Dermis blood vessel endothelial cell (primary cell): ENCODE measurements around the gene EFCAB13. TPM values are rescaled to one million over a fixed set of nuclear protein-coding genes. Genes with fewer than 3 reads are reported as not detected.

Source experiments
- DNase-seq: peaks from one replicate; pipeline ENCODE4 v3.0.0; 2010
- total RNA-seq: library from RNA; depleted of rRNA; stranded (reverse); fragments of >200 nt; gene quantifications from 2 replicates; pipeline ENCODE4 v1.2.3, GENCODE V29; 2014

The EFCAB13 gene
- total RNA-seq, 1 donor from 2014 or later: 17.2 TPM

DNA sequence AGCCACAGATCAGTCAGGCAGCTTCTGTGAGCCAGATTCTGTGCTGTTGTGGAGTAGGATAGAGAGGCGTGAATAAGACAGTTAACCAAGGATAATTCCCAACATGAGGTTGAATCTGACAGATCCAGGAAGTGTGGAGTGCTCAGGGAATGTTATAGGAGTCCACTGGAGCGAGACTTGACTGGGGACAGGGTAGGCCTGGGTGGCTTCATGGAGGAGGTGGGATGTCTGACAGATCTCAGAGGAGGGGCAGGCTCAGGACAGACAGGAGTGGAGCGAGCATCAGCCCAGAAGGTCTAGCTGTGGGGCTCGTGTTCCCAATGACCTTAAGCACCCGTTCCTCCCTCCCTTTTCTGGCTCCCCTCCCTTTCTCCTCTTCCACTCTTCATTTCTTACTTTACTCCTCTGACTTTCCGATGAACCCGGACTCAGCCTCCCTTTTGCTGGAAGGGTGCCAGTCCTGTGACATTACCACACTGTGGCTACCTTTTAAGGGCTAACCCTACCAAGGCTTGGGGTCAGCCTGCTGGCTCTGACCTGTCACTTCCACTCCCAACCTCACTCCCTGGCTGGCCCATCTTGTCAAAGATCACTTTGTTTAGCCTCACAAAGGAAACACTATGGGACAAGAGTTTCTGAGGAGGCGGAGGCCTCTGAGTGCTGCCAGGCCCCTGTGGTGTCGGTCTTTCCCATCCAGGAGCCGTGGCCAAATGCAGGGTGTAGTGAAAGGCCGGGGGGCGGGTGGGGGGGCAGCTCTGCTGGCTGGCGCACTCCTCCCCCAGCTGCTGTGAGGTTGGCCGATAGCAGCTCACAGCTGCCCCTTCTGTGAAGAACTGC is 28.5 kb upstream of the EFCAB13 start:
- DNase-seq: no peak

- no peak for DNase-seq
Measured at GRCh38 chr17:47295874-47296255, 27.9 kb upstream of the EFCAB13 start.

GRCh38 chr17:47297661-47298400 is 25.9 kb upstream of the EFCAB13 start:
- DNase-seq: no peak

GRCh38 chr17:47298712-47299111 is 25.0 kb upstream of the EFCAB13 start:
- DNase-seq: no peak

- DNase-seq: no peak
Measured at GRCh38 chr17:47299239-47299910, 24.4 kb upstream of the EFCAB13 start.

GRCh38 chr17:47300718-47301117 is 23.0 kb upstream of the EFCAB13 start:
- DNase-seq: no peak

- DNase-seq: no peak
Measured at GRCh38 chr17:47301161-47301560, 22.6 kb upstream of the EFCAB13 start.

GRCh38 chr17:47301831-47302230 is 21.9 kb upstream of the EFCAB13 start:
- DNase-seq: no peak

DNA sequence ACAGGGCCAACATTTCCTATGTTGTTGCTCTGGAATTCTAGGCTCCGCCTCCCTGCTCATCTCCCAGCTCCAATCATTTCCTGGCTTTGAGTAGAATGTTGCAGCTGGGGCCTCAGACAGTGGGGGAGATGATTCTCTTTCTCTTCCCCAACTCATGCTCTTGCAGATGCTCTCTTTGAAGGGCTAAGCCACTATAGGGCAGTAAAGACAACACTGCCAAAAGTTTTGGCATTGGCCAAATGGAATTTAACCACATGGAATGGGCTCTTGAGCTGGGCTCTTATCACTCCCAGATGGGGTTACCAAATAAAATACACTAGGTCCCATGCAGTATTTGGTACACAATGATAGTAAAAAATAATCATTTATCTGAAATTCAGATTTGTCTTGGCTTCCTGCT is 19.6 kb upstream of the EFCAB13 start:
- DNase-seq: peak; percentile 16

DNA sequence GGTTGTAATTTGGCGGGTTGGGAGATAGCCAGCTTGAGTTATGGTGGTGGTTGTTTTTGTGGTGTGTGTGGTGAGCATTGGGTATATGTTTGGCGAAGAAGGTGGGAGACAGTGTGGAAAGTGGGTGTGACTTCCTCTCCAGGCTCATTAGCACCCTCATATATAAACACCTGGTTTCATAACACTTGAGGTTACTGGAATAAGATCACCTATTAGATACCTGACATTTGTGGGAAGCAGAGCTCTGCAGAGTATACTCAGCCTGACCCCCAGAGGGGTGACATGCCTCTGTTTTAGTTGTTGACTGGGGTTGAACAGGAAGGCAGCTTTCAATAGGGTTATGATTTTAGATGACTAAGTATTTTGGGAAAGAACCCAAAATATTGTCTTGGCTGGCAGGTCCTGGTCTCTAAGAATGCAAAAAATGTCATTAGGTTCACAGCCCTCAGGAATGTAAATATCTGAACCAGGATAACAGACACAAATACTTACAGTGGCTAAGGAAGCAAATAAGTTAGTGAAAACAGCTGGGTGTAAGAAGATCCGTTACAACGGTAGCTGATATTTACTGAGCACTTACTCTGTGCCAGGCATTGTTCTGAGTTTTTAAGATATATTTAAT is 18.3 kb upstream of the EFCAB13 start:
- peak; percentile 96 for DNase-seq

DNA sequence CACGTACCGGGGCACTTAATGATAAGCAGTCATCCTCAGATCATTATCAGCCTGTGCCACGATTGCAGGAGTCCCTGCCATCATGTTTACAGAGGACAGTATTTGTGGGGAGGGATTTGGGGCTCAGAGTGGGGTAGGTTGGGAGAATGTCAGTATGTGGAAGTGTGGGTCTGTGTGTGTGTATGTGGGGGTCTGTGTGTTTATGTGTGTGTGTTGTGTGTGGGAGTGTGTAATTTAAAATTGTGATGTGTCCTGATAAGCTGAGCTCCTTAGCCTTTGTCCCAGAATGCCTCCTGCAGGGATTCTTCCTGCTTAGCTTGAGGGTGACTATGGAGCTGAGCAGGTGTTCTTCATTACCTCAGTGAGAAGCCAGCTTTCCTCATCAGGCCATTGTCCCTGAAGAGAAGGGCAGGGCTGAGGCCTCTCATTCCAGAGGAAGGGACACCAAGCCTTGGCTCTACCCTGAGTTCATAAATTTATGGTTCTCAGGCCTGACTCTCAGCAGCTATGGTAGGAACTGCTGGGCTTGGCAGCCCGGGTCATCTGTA is 13.5 kb upstream of the EFCAB13 start:
- DNase-seq: no peak

GRCh38 chr17:47311420-47311819 is 12.3 kb upstream of the EFCAB13 start:
- DNase-seq: no peak

DNA sequence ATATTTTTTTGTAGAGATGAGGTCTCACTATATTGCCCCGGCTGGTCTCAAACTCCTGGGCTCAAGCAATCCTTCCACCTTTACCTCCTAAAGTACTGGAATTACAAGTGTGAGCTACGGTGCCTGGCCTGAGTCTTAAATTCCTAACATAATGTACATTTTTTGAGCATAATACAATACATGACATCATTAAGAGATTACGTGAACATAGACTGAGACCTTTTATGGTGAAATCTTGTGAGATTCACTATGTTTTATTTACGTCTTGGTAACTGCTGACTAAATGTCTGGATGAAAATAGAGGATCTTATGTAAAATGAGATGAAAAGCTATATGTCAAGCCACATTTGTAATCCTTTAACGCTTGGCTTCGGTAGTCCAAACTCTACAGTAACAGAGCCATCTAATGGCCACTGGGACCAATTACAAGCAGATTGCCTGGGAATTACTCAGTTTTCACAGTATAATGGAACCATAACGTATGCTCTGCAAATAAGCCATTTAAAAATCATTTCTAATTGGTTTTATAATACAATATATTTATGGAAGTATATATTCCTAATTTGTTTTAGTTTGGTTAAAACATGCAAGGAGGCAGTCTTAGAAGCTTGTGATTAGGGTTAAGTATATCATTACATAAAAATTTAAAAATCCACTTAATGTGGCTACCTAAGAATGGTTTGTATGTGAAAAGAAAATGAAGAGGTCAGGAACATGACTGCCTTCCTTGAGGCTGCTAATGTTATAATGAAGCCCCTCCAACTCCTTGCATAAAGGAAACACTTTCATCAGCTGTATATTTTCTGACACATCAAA is 8.1 kb upstream of the EFCAB13 start:
- DNase-seq: peak; percentile 90

- peak; percentile 67 for DNase-seq
Measured at GRCh38 chr17:47316311-47316710, 7.4 kb upstream of the EFCAB13 start.

DNA sequence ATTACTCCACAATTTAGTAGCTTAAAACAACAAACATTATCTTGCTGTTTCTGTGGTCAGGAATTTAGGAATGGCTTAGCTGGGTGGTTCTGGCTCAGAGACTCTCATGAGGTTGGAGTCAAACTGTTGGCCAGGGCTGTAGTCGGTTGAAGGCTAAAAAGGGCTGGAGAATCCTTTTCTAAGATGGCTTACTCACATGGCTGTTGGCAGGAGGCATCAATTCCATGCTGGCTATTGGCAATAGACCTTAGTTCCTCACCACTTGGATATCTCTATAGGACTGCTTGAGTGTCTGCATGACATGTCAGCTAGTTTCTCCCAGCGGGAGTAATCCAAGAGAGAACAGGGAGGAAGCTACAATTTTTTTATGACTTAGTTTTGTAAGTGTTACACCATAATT is 6.6 kb upstream of the EFCAB13 start:
- DNase-seq: no peak

DNA sequence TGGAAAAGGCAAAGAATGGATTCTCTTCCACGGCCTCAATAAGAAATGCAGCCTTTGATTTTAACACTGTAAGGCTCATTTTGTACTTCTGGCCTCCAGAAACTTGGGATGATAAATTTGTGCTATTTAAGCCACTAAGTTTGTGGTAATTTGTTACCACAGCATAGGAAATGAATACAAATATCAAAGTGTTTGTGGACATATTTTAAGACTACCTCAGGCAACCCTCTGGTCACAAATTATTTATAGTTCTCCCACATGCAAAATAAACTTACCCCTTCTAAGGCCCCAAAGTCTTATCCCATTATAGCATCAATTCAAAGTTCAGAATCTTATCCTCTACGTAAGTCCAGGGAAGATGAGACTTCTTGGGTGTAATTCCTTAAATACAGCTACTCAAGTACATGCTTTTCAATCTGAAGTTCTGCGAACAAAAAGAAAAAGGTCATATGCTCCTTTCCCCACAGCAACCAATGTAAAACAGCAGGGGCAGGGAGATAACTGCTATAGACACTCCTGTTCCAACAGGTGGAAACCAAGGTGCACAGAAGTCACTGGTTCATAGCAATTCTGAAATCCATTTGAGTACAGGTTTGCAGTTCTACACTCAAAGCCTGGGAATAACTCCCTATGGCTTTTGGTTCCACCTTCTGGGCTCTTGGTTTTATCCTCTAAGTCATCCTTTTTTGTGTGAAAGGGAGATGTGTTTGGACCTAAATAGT is 5.4 kb upstream of the EFCAB13 start:
- no peak for DNase-seq

GRCh38 chr17:47320879-47321502 is 2.8 kb upstream of the EFCAB13 start:
- DNase-seq: no peak

DNA sequence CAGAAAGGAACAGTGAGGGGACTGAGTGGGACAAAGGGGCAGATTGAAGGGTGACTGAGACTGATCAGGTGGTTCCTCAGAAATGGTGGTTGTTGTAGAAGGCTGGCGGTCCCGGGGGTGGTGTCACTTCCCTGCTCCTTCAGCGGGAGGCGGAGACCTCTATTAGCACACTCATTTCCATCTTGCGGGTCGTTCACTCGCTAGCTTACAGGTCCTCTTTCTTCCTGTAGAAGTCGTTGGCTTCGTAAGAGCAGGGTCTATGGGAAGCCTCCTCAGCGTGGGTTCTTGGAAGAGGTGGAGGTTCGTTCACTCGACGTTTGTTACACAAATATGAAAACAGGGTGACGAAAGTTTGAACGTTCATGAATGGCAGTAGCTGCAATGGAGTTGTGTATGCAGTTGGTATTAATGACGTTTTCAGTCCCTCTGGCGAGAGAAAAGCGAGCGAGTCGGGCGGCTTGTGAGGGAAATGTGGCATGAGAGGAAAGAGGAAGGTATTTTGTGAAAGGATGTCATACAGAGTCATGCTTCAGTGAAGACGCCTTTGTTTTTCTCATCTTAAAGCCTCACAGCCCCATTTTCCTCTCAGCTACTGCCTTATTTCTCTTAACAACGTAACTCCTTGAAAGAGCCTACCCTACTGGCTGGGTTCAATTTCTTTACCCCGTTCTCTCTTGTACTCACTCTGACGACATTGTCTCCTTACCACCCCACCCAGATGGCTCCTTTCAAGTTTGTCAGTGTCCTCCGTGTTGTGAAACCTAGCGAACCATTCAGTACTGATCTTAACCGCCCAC is 667 bp downstream of the EFCAB13 start:
- DNase-seq: peak; percentile 87

GRCh38 chr17:47325176-47325575 is 1.4 kb downstream of the EFCAB13 start:
- no peak for DNase-seq

- no peak for DNase-seq
Measured at GRCh38 chr17:47330548-47330947, 6.8 kb downstream of the EFCAB13 start.
